Prostate gland (tissue), 2 donors: ENCODE results near the gene ARMC9. TPM values are rescaled to one million over a fixed set of nuclear protein-coding genes. Genes with fewer than 3 reads are reported as not detected.

ENCODE experiments used
- DNase-seq: peaks from one replicate; pipeline ENCODE4 v3.0.0-alpha.2; 2019; ENCODE audit warnings: low spot score
- H3K27ac ChIP-seq, 2 donors: fragments of 200-600 bp; sonication (generic); 2 replicates each; pipeline ENCODE4 v1.5.1; 2017 to 2019
- H3K27me3 ChIP-seq: fragments of 200-600 bp; sonication (generic); replicated peaks from 2 replicates; pipeline ENCODE4 v1.5.1; 2019; ENCODE audit not compliant: insufficient read depth
- H3K36me3 ChIP-seq, 2 donors: fragments of 200-600 bp; sonication (generic); 1 replicate in 1 of 2; 2 replicates in 1 of 2; pipeline versions ENCODE4 v1.5.1 to v1.8.1; 2017 to 2019
- H3K4me1 ChIP-seq: fragments of 200-600 bp; sonication (generic); replicated peaks from 2 replicates; pipeline ENCODE4 v1.5.1; 2019
- H3K4me3 ChIP-seq, 2 donors: fragments of 200-600 bp; sonication (generic); 2 replicates each; pipeline ENCODE4 v1.5.1; 2017 to 2019
- H3K9me3 ChIP-seq: fragments of 200-600 bp; sonication (generic); 2 replicates; pipeline ENCODE4 v1.5.1; 2017
- CTCF ChIP-seq, 4 experiments: fragments of 200-600 bp in 2 of 4; fragments of 450-650 bp in 2 of 4; sonication (generic) in 2 of 4; IDR thresholded peaks; 1 replicate in 3 of 4; 2 replicates in 1 of 4; pipeline ENCODE4 v1.5.1; 2016 to 2019; ENCODE audit warnings: antibody characterized with exemption in 4 of 4, mild to moderate bottlenecking in 2 of 4, moderate library complexity in 2 of 4
- POLR2A ChIP-seq: fragments of 450-650 bp; IDR thresholded peaks from one replicate; pipeline ENCODE4 v1.6.1; 2016; ENCODE audit warnings: antibody characterized with exemption, mild to moderate bottlenecking
- POLR2AphosphoS5 ChIP-seq: sonication (generic); formaldehyde crosslinking; IDR thresholded peaks from one replicate; pipeline ENCODE4 v1.6.1; 2017; ENCODE audit warnings: antibody characterized with exemption
- WGBS: methylation state at CpG from one replicate; pipeline ENCODE4 v1.1.5; 2018; 5-methylcytosine and 5-hydroxymethylcytosine counted together
- intact Hi-C: fragments of 100-400 bp; cut with DNase I; formaldehyde crosslinking; loops from one replicate; pipeline ENCODE4 v1.14.2; 2022
- total RNA-seq, 2 donors: library from RNA; depleted of rRNA; stranded (reverse); fragments of >200 nt; gene quantifications; one replicate each; pipeline ENCODE4 v1.1.0, GENCODE V29; 2016

Gene ARMC9
- total RNA-seq, 2 donors from 2014 or later: 11.3 to 40.0 TPM

DNA sequence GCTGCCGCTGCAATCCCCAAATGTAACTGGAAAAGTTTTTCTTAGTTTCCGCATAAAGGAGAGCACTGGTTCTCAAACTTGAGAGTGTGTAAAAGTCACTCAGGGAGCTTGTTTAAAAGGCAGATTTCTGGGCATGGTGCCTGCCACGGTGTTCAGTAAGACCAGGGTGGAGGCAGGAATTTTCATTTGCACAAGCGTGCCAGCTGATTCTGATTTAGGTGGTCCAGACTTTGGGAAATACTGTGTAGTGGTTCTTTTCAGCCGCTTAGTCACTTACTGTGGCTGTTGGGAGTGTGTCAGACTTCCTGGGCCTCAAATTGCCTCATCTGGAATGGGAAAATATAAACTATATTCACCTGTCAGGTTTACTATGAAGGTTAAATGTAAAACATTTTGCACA, 788 bp downstream of the ARMC9 start:
- 11% methylated on average over 5 of the region's 5 CpGs for WGBS
- H3K27me3 ChIP-seq: no peaks in the 10 kb centered on the region
- TF ChIP-seq POLR2AphosphoS5 (no peak), POLR2A (no peak), CTCF (IDR thresholded peaks at IDR 0.05) (no peak)
- H3K4me1 ChIP-seq: no peaks in the 10 kb centered on the region
- DNase-seq: peak; percentile 33
- H3K27ac ChIP-seq: peak overlapping the region; percentile 63 to 71
- H3K4me3 ChIP-seq: peak overlapping the region; percentile 63 to 65
- H3K36me3 ChIP-seq: no peaks in the 10 kb centered on the region
- intact Hi-C loops: no loop called here
- H3K9me3 ChIP-seq: no peaks in the 10 kb centered on the region

DNA sequence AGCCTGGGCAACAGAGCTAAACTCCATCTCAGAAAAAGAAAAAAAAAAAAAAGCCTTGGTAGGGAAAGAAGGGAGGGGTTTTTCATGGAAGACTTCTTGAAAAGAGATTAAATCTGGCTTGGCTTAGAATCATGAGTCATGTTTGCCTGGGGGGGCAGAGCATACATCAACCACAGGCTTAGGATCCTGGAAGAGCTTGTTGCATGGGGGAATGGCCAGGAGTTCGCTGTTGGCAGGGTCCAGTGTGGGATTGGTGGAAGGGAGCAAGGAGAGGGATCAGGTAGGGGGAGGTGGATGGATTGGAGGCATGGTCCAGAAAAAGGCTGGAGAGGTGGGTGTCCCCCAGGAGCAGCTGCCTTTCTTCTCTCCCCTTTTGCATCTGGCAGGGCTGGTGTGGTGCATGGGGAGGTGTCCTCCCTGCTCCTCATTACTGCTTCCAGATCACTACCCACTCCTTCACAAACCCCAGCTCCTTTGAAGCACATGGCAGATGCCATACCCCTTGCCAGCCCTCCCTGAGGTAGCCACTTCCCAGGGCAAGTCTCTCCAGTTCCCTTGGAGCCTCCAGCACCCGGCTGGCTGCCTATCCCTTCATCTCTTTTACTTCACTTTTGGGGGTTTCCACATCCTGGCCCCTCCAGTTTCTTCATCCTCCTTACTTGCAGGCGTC, 2.5 kb downstream of the ARMC9 start:
- Histone ChIP-seq H3K27ac (no peak overlapping the region), H3K4me3 (no peak overlapping the region), H3K36me3 (no peaks in the 10 kb centered on the region), H3K9me3 (no peaks in the 10 kb centered on the region), H3K4me1 (no peaks in the 10 kb centered on the region), H3K27me3 (no peaks in the 10 kb centered on the region)
- TF ChIP-seq CTCF (IDR thresholded peaks at IDR 0.05): no peak
- TF ChIP-seq POLR2AphosphoS5: no peak
- intact Hi-C loops: no loop called here
- WGBS: 75% methylated on average over 3 of the region's 3 CpGs
- DNase-seq: no peak

- no peak for TF ChIP-seq POLR2AphosphoS5
- no peak for TF ChIP-seq POLR2A
- TF ChIP-seq CTCF (IDR thresholded peaks at IDR 0.05): no peak
- Histone ChIP-seq H3K4me3 (no peak overlapping the region), H3K9me3 (no peaks in the 10 kb centered on the region), H3K27ac (no peak overlapping the region), H3K4me1 (no peaks in the 10 kb centered on the region), H3K27me3 (no peaks in the 10 kb centered on the region), H3K36me3 (no peaks in the 10 kb centered on the region)
- DNase-seq: no peak
- intact Hi-C loops: no loop called here
- WGBS: 83% methylated on average over 4 of the region's 4 CpGs
These were observed 3.0 kb downstream of the ARMC9 start for GRCh38 chr2:231201475-231201814.

GRCh38 chr2:231203087-231203486, 4.7 kb downstream of the ARMC9 start:
- Histone ChIP-seq H3K4me3 (no peak overlapping the region), H3K27ac (no peak overlapping the region), H3K27me3 (no peaks in the 10 kb centered on the region), H3K36me3 (no peaks in the 10 kb centered on the region), H3K4me1 (no peaks in the 10 kb centered on the region), H3K9me3 (no peaks in the 10 kb centered on the region)
- no peak for TF ChIP-seq POLR2A
- TF ChIP-seq POLR2AphosphoS5: no peak
- no peak for TF ChIP-seq CTCF (IDR thresholded peaks at IDR 0.05)
- DNase-seq: no peak
- intact Hi-C loops: no loop called here
- 95% methylated on average over 7 of the region's 7 CpGs for WGBS

- H3K4me1 ChIP-seq: no peaks in the 10 kb centered on the region
- no peaks in the 10 kb centered on the region for H3K27me3 ChIP-seq
- 98% methylated on average over 3 of the region's 3 CpGs for WGBS
- TF ChIP-seq CTCF (IDR thresholded peaks at IDR 0.05) (no peak), POLR2A (no peak), POLR2AphosphoS5 (no peak)
- intact Hi-C loops: no loop called here
- DNase-seq: no peak
- no peaks in the 10 kb centered on the region for H3K9me3 ChIP-seq
- H3K27ac ChIP-seq: no peak overlapping the region
- no peaks in the 10 kb centered on the region for H3K36me3 ChIP-seq
- H3K4me3 ChIP-seq: no peak overlapping the region
These were observed 5.7 kb downstream of the ARMC9 start for GRCh38 chr2:231204146-231204545.
